ENCODE measurements around the gene CPD. TPM values are rescaled to one million over a fixed set of nuclear protein-coding genes. Genes with fewer than 3 reads are reported as not detected.

CPD gene
- total RNA-seq, 4 donors from 2014 or later, result 36.9 to 63.6 (median 50.8) TPM

DNA sequence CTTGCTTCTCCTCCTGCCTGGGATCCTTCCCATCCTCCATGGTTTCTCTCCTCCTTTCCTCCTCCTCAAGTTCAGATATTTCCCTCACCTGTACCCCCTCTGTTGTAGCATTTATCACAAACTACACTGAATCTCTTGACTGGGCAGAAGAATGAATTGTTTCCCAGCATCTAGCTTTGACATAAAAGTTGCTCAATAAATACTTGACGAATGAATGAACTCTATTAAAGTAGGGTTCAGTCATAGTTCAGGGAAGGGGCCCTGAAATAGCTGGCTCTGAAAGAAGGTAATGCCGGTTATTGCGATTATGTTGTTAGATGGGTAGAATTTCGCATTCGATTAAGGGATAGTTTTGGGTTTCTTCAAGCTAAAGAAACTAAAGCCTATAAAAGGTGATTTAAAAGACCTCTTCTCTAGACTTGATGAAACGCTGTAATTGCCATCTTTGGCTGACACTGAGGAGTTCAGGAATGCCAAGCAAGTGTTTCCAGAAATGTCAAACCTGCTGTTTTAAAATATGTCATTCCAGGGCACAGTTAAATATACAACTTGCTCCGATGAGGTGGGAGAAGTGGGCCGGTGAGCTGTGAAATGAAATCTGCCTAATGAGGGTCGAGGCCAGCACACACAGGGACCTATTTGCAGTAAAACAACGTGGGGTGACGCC, 1.0 kb upstream of the CPD start:
- DNase-seq, result no peak
- no peaks in the 10 kb centered on the region for H3K27me3 ChIP-seq
- peak overlapping the region; percentile 86 to 95 (median 88) for H3K27ac ChIP-seq
- TF ChIP-seq, protein P1, sequence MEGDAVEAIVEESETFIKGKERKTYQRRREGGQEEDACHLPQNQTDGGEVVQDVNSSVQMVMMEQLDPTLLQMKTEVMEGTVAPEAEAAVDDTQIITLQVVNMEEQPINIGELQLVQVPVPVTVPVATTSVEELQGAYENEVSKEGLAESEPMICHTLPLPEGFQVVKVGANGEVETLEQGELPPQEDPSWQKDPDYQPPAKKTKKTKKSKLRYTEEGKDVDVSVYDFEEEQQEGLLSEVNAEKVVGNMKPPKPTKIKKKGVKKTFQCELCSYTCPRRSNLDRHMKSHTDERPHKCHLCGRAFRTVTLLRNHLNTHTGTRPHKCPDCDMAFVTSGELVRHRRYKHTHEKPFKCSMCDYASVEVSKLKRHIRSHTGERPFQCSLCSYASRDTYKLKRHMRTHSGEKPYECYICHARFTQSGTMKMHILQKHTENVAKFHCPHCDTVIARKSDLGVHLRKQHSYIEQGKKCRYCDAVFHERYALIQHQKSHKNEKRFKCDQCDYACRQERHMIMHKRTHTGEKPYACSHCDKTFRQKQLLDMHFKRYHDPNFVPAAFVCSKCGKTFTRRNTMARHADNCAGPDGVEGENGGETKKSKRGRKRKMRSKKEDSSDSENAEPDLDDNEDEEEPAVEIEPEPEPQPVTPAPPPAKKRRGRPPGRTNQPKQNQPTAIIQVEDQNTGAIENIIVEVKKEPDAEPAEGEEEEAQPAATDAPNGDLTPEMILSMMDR (IDR thresholded peaks at IDR 0.05), result no peak
- TF ChIP-seq POLR2A (IDR thresholded peaks at IDR 0.05), result no peak
- H3K4me1 ChIP-seq, result peaks cover 9 to 62% (median 25%) of the 10 kb centered on the region in 3 donors
- H3K36me3 ChIP-seq, result no peaks in the 10 kb centered on the region
- H3K4me3 ChIP-seq, result peak overlapping the region in 3 of 4 donors; percentile 63 to 88 (median 79)
- intact Hi-C loops (cut with DNase I), result no loop called here
- 64 to 75% methylated on average over 11 of the region's 11 CpGs for WGBS, 2 donors
- H3K9me3 ChIP-seq, result no peaks in the 10 kb centered on the region

DNA sequence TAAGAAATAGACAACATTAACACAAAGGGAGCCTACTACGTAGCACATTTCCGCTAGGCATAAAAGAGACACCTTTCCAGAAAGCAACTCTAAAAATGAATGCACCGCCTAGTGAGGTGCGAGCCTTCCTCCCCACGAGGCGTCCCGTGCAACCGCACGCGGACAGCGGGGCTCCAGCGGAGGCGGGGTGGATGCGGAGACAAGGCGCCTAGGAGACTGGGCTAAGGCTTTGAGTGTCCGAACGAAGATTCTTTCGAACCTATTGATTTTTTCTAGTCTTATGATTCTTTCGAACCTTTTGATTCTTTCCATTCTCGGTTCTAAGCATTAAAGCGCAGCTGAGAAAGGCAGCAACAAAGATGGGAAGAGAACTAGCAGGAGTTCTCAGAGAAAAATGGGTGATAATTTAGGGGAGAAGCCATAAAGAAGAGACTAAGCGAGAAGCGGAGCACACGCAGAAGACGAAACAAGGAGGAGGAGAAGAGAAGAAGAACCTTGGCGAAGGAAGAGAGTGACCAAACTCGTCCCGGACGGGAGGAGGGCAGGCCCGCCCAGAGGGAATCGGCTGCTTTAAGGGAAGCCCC, 394 bp upstream of the CPD start:
- TF ChIP-seq, protein P1 (IDR thresholded peaks at IDR 0.05), result peak in 1 of 6 experiments; percentile 5
- TF ChIP-seq POLR2A (IDR thresholded peaks at IDR 0.05), result no peak
- 1 to 5% methylated on average over 31 of the region's 31 CpGs for WGBS, 2 donors
- Histone ChIP-seq H3K9me3 (no peaks in the 10 kb centered on the region), H3K27me3 (no peaks in the 10 kb centered on the region), H3K27ac (peak overlapping the region; percentile 86 to 95 (median 88)), H3K36me3 (no peaks in the 10 kb centered on the region), H3K4me1 (peaks cover 11 to 64% (median 25%) of the 10 kb centered on the region in 3 donors), H3K4me3 (peak overlapping the region; percentile 63 to 88 (median 82))
- DNase-seq, result no peak
- intact Hi-C loops (cut with DNase I), result no loop called here

DNA sequence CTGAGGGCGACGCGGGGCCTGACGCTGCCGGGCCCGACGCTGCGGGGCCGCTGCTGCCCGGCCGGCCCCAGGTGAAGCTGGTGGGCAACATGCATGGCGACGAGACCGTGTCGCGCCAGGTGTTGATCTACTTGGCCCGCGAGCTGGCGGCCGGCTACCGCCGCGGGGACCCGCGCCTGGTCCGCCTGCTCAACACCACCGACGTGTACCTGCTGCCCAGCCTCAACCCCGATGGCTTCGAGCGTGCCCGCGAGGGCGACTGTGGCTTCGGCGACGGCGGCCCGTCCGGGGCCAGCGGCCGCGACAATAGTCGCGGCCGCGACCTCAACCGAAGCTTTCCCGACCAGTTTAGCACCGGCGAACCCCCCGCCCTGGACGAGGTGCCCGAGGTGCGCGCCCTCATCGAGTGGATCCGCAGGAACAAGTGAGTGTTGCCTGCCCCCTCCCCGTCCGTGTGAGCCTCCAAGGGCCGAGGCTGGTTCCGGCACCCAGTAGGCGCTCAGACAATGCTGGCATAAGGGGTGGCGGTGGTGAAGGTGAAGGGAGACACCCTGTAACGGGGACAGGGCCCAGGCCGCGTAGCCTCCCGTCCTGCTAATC, 676 bp downstream of the CPD start:
- 0% methylated on average over 5 to 7 of the region's 68 CpGs for WGBS, 2 donors
- H3K4me1 ChIP-seq, result peaks cover 11 to 65% (median 25%) of the 10 kb centered on the region in 3 donors

DNA sequence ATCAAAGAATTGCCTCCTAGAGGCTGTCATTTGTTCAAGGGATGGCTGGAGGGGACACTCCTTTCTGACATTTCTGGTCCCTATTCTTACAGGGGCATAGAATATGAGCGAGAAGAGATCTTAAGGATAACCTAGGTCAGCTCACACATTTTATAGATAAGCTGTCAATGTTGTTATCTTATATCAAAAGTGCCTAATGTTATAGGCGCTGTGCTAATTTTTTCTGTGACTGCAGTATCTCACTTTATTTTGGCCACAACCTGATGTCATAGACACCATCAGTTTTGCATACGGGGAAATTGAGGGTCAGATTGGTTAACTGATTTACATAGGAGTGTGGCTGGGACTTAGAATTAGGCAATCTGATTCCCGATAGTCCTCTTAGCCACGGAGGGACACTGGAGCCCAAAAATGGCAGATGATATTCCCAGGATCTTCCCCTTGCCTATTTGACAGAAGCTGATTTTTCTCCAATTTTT, 1.2 kb downstream of the CPD start:
- no peak for DNase-seq
- no peaks in the 10 kb centered on the region for H3K27me3 ChIP-seq
- intact Hi-C loops (cut with DNase I), result no loop called here
- TF ChIP-seq POLR2A (IDR thresholded peaks at IDR 0.05), result no peak
- TF ChIP-seq, protein P1 (IDR thresholded peaks at IDR 0.05), result no peak
- H3K9me3 ChIP-seq, result no peaks in the 10 kb centered on the region
- peak overlapping the region; percentile 63 to 88 (median 82) for H3K4me3 ChIP-seq
- 9 to 10% methylated on average over 5 of the region's 5 CpGs for WGBS, 2 donors
- peaks cover 11 to 65% (median 25%) of the 10 kb centered on the region in 3 donors for H3K4me1 ChIP-seq
- no peaks in the 10 kb centered on the region for H3K36me3 ChIP-seq
- peak overlapping the region; percentile 63 to 91 (median 86) for H3K27ac ChIP-seq

More for the DNA sequence above, 676 bp downstream of the CPD start:
- no peaks in the 10 kb centered on the region for H3K27me3 ChIP-seq
- no peaks in the 10 kb centered on the region for H3K9me3 ChIP-seq
- H3K4me3 ChIP-seq, result peak overlapping the region; percentile 63 to 88 (median 82)
- H3K36me3 ChIP-seq, result no peaks in the 10 kb centered on the region
- peak overlapping the region; percentile 86 to 95 (median 88) for H3K27ac ChIP-seq
- TF ChIP-seq, protein P1 (IDR thresholded peaks at IDR 0.05), result no peak
- intact Hi-C loops (cut with DNase I), result no loop called here
- no peak for DNase-seq
